ENCODE data around the gene MGAT4B. TPM values are rescaled to one million over a fixed set of nuclear protein-coding genes. Genes with fewer than 3 reads are reported as not detected.

Gene MGAT4B
- total and polyA plus RNA-seq, 2 of the 13 experiments (the other 11 are each of a cell fraction or from before 2014, with no cell fraction given), result 93.5 to 130 TPM

GRCh38 chr5:179820483-179821297 lies 14.0 kb upstream of the MGAT4B start, which contains the start of gene SQSTM1 (continued):
- peak; percentile 60; the same call in 1 of the 2 replicates for TF ChIP-seq KDM4B (CRISPR knock-in tag; IDR thresholded peaks at IDR 0.05)
- no peak for TF ChIP-seq WIZ (CRISPR knock-in tag; IDR thresholded peaks at IDR 0.05)
- TF ChIP-seq SCMH1 (CRISPR knock-in tag; IDR thresholded peaks at IDR 0.05; ENCODE audit: borderline replicate concordance), result no peak
- TF ChIP-seq ZNF33B (CRISPR knock-in tag; IDR thresholded peaks at IDR 0.05), result 0 out of 2 replicates have a peak, but pooled peaks have one; percentile 3
- TF ChIP-seq ZNF496 (CRISPR knock-in tag; IDR thresholded peaks at IDR 0.05; ENCODE audit: insufficient replicate concordance), result no peak
- TF ChIP-seq ATF1 (CRISPR knock-in tag; IDR thresholded peaks at IDR 0.05), result no peak
- peak; percentile 82; the same call in 1 of the 2 replicates for TF ChIP-seq GTF2F1 (IDR thresholded peaks at IDR 0.05; ENCODE audit: low read length)
- TF ChIP-seq IKZF4 (CRISPR knock-in tag; IDR thresholded peaks at IDR 0.05; ENCODE audit: borderline replicate concordance, low read depth, not compliant biosample characterization), result peak; percentile 65
- peak; percentile 65; the same call in 1 of the 2 replicates for TF ChIP-seq SIX4 (CRISPR knock-in tag; IDR thresholded peaks at IDR 0.05)
- peak; percentile 84 for TF ChIP-seq ZNF331 (CRISPR knock-in tag; IDR thresholded peaks at IDR 0.05)
- TF ChIP-seq ZBTB42 (CRISPR knock-in tag; IDR thresholded peaks at IDR 0.05), result 0 out of 2 replicates have a peak, but pooled peaks have one; percentile 49
- TF ChIP-seq ZSCAN30 (CRISPR knock-in tag; IDR thresholded peaks at IDR 0.05), result no peak; the same call in 1 of the 2 replicates
- no peak for TF ChIP-seq ZNF83 (CRISPR knock-in tag; IDR thresholded peaks at IDR 0.05; ENCODE audit: borderline replicate concordance)
- TF ChIP-seq XBP1 (CRISPR knock-in tag; IDR thresholded peaks at IDR 0.05), result no peak
- TF ChIP-seq SOX13 (IDR thresholded peaks at IDR 0.05), result no peak
- TF ChIP-seq SOX13 (CRISPR knock-in tag; conservative IDR thresholded peaks at IDR 0.05 in 1 of 2, IDR thresholded peaks at IDR 0.05 in 1 of 2), result peak in 1 of 2 experiments; percentile 42; a peak in 1 of 4 replicates
- no peak; the same call in 1 of the 2 replicates for TF ChIP-seq TIGD3 (CRISPR knock-in tag; IDR thresholded peaks at IDR 0.05; ENCODE audit: borderline replicate concordance)
- no peak for TF ChIP-seq ZNF383 (CRISPR knock-in tag; IDR thresholded peaks at IDR 0.05; ENCODE audit: borderline replicate concordance)
- peak; percentile 64; the same call in 1 of the 2 replicates for TF ChIP-seq POLR2AphosphoS2 (IDR thresholded peaks at IDR 0.05; ENCODE audit: low read depth, low read length)
- no peak; the same call in 1 of the 2 replicates for TF ChIP-seq ZNF703 (CRISPR knock-in tag; IDR thresholded peaks at IDR 0.05; ENCODE audit: borderline replicate concordance)
- TF ChIP-seq ZNF337 (CRISPR knock-in tag; IDR thresholded peaks at IDR 0.05; ENCODE audit: borderline replicate concordance, low read depth), result no peak
- TF ChIP-seq ZFP37 (CRISPR knock-in tag; IDR thresholded peaks at IDR 0.05; ENCODE audit: borderline replicate concordance), result peak; percentile 38; the same call in 1 of the 2 replicates
- peak; percentile 26; the same call in 1 of the 2 replicates for TF ChIP-seq ZNF788 (CRISPR knock-in tag; IDR thresholded peaks at IDR 0.05; ENCODE audit: borderline replicate concordance)
- no peak for TF ChIP-seq ZNF3 (CRISPR knock-in tag; IDR thresholded peaks at IDR 0.05)
- no peak for TF ChIP-seq PRPF4 (IDR thresholded peaks at IDR 0.05; ENCODE audit: low read depth, low read length, poor library complexity, severe bottlenecking)
- TF ChIP-seq HNRNPK (IDR thresholded peaks at IDR 0.05; ENCODE audit: low read depth, low read length, poor library complexity, severe bottlenecking), result peak; percentile 81
- TF ChIP-seq GPN1 (CRISPR knock-in tag; IDR thresholded peaks at IDR 0.05; ENCODE audit: borderline replicate concordance), result no peak
- TF ChIP-seq ZBTB2 (CRISPR knock-in tag; IDR thresholded peaks at IDR 0.05; ENCODE audit: low read depth), result peak; percentile 50; the same call in 1 of the 2 replicates

Measured in HepG2 (cell line).